ENCODE data around the gene FAM217A.

GRCh38 chr6:4091941-4092340 is 13.0 kb upstream of the FAM217A start:
- no peak for TF ChIP-seq CHD2 (IDR thresholded peaks at IDR 0.05; ENCODE audit: low read length, partially characterized antibody)
- TF ChIP-seq MYC (IDR thresholded peaks at IDR 0.05; ENCODE audit: borderline replicate concordance, low read length), result no peak
- no peak for TF ChIP-seq RCOR1 (IDR thresholded peaks at IDR 0.05; ENCODE audit: low read depth, low read length)
- no peak for TF ChIP-seq REST (IDR thresholded peaks at IDR 0.05)
- no peak for TF ChIP-seq CTCF (IDR thresholded peaks at IDR 0.05)
- no peak for TF ChIP-seq ZSCAN20 (CRISPR knock-in tag; IDR thresholded peaks at IDR 0.05)
- no peak for TF ChIP-seq EP300 (IDR thresholded peaks at IDR 0.05)
- TF ChIP-seq EHMT2 (IDR thresholded peaks at IDR 0.05; ENCODE audit: low read depth), result no peak
- no peak for TF ChIP-seq POLR2A (IDR thresholded peaks at IDR 0.05; ENCODE audit: low read length)
- no peak for TF ChIP-seq ESRRA (IDR thresholded peaks at IDR 0.05; ENCODE audit: borderline replicate concordance, low read length)
- TF ChIP-seq E2F6 (IDR thresholded peaks at IDR 0.05; ENCODE audit: borderline replicate concordance, low read depth), result no peak
- TF ChIP-seq RNF2 (IDR thresholded peaks at IDR 0.05; ENCODE audit: borderline replicate concordance, low read depth), result no peak
- TF ChIP-seq CEBPB (IDR thresholded peaks at IDR 0.05), result no peak
- no peak for TF ChIP-seq MAX (IDR thresholded peaks at IDR 0.05)
